Measurements from ENCODE around the gene ATRAID.
"Not testable (repeated sequence)": the region's sequence is repeated elsewhere in the genome, so short reads cannot be mapped to it uniquely, and the experiment has no call there.

ATRAID gene

DNA sequence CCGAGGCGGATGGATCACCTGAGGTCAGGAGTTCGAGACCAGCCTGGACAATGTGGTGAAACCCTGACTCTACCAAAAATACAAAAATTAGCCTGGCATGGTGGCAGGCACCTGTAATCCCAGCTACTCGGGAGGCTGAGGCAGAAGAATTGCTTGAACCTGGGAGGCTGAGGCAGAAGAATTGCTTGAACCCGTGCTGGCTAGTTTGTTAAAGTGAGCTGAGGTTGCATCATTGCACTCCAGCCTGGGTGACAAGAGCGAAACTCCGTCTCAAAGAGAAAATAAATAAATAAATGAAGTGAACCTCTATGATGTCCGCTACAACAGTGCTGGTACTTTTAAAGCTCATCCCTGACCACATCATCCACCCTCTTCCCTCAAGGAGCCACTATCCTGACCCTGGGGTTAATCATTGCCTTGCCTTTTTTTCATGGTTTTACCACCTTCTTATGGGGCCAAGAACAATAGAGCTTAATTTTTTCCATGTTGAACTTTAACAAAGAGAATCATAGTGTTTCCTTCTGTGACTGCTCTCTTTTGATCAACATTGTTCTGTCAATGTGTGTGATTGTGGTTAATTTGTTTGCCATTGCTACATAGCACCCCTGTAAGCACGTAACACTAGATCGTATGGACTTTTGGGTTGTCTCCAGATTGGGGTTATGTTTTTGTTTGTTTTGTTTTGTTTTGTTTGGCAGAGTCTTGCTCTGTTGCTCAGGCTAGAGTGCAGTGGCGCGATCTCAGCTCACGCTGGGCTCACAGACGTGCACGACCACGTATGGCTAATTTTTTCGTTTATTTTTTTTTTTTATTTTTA is 17.1 kb upstream of the ATRAID start:
- DNase-seq, result no peak

DNA sequence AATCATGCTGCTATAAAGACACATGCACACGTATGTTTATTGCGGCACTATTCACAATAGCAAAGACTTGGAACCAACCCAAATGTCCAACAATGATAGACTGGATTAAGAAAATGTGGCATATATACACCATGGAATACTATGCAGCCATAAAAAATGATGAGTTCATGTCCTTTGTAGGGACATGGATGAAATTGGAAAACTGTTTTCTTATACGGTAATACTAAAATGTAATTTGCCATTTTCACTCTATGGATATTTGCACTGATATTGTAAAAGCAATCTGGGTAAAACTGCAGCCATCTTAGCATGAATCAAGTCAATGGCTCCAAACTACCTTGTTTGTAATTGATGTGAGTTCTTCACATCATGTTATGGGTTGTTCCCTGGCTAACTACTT is 16.0 kb upstream of the ATRAID start:
- not testable (repeated sequence) for DNase-seq

DNA sequence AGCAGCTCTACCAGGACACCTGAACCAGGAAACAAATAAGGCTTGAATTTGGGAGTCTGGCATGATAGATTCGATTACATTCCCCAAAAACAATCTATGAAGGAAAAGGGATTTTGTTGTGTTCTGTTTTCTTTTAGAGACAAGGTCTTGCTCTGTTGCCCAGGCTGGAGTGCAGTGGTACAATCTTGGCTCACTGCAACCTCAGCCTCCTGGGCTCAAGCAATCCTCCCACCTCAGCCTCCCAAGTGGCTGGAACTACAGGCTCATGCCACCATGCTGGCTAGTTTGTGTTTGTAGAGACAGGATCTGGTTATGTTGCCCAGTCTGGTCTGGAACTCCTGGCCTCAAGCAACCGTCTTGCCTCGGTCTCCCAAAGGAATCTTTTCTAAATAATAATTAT is 13.8 kb upstream of the ATRAID start:
- DNase-seq, result not testable (repeated sequence)

DNA sequence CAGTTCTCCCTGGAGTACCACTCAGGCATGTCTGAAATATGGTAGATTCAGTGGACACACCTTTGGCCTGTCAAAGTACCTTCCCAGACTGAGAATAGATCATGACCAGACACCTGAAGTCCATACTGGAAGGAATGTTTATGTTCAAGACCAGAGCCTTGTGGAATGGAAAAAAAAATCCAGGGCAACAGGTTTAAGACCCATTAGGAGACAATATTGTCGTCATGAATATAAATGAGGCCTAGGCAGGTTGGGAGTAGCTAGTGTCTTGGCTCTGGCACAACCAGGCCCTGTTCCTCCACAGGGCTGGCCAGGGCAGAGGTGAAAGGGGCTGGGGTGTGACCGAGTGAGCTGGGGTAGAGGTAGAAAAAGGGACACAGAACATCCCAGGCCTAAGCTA is 13.2 kb upstream of the ATRAID start:
- DNase-seq, result no peak

DNA sequence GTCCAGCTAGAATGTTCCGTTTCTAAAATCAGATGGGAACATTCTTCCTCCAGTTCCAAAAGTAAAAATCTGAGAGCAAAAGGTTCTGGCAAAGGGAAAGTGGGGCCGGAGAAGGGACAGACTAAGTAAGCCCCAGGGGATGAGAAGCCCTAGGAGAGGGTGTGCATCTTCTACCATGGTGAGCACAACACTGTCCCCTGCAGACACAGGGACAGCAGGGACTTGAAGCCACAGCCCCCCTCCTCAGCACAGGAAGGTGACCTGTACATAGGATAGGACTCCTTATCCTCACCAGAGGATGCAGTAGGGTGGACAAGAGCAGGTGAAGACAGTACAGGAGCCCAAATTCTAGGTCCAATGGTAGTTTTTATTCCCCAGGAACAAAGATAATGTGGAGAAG is 12.6 kb upstream of the ATRAID start:
- no peak for DNase-seq

DNA sequence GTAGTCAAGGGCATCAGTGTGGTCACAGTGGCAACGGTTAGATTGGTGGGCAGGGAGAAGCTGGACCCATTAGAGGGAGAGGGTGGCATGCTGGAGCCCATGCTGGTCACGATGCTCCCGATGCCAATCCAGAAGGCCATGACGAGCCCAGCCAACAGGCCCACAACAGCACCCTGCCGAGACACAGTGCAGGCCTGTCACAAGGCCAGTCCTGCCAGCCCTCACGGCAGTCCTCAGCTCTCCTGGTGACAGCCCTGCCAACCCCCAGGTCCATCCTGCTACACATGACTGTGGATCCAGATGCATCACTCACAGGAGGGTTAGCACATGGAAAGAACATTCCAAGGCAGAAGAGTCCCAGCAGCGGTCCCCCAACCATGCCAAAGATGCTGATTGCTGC is 10.2 kb upstream of the ATRAID start:
- no peak for DNase-seq

DNA sequence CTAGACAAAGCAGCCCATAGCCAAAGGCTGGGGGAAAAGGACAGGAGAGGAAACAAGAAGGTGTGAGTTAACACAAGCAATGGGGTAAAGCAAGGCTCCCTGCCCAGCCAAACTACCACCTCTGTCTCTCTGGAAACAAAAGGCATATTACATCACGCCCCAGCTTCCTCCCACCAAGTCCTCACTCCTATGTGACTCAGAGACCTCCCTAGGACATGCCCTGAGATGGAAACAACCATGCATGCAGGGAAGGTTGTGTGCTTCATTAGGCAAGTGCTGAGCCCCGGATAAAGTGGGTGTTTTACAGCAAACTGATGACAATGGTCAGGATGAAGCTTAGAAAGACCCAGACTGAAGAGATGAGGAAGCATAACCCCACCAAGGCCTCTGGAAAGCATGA is 9.0 kb upstream of the ATRAID start:
- no peak for DNase-seq

DNA sequence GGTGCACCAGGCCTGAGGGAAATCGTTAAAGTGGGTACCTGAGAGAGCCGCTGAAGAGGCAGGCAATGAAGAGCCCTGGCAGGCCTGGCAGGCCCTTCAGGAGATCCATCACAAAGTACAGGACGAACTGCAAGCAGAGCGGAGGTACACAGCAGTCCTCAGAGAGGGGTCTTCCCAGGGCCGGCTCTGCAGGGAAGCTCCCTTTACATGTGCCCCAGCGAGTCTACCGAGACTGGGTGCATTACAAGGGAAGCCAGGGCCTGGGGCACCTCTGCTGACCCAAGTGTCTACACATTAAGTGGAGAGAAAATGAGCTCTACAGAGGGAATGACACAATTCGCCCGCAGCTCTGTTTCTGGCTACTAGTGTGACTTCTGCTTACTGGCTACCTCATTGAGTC is 8.1 kb upstream of the ATRAID start:
- DNase-seq, result no peak

DNA sequence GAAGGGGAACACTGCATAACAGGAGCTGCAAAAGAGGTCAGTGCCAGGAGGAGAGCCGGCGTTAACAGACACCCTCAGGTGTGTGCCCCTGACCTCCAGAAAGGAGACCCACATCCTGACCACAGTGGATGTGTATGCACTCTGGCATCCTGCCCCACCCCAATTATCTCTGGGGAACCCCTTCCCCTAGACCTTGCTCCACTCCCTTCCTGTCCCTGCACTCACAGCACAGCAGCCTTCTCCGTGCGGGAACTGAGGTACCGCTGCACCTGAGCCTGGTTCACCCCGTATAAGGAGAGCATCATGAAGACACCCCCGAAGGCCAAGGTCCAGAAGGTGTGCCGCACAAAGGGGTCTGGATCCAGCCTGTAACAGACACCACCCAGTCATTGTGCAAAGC is 7.3 kb upstream of the ATRAID start:
- no peak for DNase-seq

DNA sequence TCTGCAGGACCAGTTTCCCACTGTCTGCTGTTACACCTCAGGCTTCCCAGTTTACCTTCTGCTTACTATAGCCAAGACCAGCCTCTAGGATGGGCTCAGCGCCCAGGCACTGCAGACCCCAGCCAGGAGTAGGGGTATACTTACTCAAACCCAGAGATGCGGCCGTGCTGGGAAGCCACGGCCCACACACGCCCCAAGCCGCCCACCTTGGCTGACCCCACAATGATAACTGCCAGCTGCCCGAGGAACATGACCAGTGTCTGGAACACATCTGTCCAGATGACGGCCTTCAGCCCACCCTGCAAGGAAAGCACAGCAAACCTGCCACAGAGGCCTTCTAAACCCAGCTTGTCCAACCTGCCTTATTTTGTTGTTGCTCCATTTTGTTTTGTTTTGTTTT is 6.6 kb upstream of the ATRAID start:
- DNase-seq, result no peak

DNA sequence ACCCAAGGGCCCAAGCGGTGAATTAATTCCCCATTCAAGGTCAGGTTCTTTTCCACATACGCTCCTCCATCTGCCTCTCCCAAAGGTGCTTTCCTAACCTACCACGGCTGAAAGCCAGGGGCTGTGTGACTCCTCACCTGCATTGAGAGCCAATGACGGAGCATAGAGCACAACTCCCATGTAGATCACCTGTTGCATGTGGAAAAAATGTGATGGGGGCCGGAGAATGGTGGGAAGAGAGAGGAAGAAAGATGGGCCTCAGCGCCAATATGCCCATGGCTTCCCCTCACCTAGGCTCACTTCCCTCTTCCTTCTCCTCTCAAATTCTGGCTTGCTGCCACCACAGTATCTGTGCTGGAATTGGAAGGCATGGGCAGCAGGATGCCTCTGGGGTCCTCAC is 5.5 kb upstream of the ATRAID start:
- no peak for DNase-seq

DNA sequence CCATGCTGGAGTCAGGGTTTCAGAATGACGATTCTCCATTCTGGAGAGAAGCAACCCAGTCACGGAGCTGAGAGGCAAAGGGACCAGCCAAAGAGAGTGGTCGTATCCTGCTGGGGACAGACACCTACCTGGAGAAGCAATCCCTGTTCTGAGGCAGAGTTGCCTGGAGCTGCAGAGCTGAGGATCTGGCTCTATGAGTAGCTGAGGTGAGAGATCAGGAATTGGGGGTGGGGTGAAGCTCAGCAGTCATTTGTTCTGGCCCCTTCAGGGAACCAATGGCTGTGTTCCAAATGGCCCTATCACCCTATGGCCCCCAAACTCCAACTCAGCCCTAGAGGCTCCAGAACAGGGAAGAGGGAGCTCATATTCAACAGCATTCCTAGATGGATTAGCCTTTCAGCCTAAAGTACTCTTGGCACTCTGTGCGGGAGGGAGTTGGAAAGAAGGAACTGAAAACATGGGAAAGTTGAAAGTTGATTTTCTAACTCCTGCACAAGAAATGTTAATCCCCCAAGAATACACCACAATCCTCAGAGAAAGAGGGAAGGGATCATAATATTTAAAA is 3.3 kb upstream of the ATRAID start:
- no peak for DNase-seq

DNA sequence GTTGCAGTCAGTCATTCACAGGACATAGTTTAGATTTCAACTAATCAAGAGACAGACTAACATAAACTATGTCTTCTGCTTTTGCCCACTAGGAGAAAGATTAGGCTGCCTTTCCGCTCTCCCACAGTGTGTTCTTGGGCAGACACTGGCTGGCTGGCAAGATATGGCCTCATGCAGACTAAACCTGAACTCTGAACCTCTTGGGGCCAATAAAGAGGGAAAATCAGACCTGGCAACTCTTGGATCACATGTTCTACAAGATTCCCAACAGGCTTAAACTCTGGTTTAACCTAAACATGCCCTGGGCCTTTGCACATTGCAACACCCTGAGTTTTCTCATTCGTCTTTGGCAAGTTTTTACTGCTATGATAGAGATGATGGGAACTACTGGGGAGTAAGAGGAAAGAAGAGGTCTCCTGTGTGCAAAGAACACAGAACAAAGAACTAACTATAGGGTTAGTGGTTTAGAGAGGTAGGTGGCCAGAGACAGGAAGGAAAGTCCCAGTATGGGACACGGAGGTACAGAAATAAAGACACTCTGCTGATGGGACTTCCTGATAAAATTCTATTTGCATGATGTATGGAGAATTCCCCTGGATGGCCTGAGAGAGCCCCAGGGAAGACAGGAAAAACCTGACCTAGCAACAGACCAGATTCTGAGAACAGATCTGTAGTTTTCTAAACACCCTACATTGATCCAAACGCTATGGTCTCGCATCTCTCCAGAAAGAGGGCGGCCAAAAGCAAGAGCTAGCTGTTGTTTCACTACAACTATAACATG is 2.0 kb upstream of the ATRAID start:
- DNase-seq, result no peak

DNA sequence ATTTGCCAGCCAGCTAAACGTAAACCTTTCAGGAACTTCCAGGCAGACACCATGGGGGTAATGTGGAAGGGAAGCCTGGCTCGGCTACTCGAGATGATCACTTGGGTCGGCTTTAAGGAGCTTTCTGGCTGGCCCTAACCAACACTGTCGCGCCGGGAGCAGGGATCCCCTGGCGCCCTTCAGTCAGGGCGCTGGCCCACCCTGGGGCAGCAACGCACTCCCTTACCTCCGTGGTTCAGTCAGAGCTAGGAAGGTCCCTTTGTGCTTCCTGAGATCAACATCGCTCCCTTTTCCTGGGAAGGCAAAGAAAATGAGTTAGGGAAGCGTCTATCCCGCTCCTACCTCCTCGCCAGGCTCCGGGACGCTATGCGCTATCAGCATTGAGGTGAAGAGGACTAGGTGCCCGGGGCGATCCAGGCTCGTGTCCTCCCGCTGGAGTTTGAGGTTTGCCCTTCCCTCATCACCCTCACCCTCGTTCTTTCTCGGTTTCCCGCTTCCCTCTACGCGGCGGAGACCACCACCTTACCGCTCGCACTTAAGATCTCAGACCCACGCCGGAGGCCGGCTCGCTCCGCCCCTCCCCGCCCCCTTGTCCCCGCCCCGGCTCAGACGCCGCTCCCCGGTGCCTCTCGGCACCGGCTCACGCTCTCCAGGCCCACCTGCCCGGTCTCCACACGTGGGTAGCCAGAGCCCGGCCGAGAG is 449 bp upstream of the ATRAID start:
- DNase-seq, result peak; percentile 68

DNA sequence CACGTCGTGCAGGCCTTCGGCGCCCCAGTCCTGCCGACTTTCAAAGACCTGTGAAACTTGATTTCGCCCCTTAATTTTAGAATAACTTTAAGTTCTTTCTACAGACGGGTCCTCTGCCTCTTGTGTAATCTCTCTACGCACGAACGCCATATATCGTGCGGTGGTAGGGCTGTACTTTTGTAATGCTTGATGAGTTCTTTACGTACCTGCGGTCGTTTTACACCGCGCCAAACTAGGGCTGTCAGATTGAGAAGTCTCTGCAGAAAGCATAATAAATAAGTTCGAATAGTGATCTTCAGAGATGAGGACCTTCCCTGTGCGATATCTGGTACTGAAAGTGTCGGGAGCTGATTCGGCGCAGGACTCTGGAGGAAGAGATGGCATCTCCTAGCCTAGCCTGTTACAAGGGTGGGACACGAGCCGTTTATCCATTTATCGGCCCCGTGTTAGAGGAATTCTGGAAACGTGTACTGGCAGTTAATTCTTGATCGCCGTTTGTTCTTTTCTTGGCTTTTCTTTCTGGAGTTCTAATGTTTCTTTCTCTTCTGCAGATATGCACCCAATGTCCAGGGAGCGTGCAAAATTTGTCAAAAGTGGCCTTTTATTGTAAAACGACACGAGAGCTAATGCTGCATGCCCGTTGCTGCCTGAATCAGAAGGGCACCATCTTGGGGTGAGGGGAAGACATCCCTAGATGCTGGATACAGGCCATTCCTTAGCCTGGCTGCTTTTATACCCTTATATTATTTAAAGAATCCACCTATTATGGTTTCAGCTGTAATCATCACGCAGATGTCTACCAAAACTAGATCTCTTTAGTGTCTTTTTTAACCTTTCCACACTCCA is 1.0 kb downstream of the ATRAID start:
- no peak for DNase-seq

DNA sequence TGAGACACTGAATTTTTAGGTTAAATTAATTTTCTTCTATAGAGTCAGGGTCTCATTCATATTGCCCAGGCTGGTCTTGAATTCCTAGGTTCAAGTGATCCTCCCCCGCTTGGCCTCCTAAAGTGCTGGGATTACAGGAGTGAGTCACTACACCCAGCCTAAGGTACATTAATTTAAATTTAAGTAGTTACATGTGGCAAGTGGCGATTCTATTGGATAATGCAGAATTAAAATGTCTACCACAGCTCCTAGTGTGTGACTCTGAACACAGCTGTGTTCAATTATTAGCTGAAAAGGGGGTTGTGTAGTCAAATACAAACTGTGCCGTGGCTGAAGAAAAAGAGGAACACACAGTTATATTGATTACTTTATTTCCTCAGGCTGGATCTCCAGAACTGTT is 3.1 kb downstream of the ATRAID start:
- no peak for DNase-seq

DNA sequence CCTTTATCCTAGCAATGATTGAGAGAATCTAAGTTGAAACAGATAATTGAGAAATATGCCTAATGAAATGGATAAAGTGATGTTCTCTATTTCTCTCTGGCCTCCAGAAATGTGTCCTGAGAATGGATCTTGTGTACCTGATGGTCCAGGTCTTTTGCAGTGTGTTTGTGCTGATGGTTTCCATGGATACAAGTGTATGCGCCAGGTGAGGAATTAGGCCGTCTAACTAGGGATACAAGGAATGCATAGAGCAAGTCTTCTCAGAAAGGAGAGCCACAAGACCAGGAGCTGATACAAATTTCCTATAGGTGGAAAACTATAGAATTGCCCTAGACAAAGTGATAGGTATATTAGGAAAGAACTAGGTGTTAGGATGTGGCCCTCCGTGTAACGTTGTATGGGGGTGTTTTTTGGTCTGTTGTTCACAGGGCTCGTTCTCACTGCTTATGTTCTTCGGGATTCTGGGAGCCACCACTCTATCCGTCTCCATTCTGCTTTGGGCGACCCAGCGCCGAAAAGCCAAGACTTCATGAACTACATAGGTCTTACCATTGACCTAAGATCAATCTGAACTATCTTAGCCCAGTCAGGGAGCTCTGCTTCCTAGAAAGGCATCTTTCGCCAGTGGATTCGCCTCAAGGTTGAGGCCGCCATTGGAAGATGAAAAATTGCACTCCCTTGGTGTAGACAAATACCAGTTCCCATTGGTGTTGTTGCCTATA is 4.7 kb downstream of the ATRAID start:
- DNase-seq, result no peak

DNA sequence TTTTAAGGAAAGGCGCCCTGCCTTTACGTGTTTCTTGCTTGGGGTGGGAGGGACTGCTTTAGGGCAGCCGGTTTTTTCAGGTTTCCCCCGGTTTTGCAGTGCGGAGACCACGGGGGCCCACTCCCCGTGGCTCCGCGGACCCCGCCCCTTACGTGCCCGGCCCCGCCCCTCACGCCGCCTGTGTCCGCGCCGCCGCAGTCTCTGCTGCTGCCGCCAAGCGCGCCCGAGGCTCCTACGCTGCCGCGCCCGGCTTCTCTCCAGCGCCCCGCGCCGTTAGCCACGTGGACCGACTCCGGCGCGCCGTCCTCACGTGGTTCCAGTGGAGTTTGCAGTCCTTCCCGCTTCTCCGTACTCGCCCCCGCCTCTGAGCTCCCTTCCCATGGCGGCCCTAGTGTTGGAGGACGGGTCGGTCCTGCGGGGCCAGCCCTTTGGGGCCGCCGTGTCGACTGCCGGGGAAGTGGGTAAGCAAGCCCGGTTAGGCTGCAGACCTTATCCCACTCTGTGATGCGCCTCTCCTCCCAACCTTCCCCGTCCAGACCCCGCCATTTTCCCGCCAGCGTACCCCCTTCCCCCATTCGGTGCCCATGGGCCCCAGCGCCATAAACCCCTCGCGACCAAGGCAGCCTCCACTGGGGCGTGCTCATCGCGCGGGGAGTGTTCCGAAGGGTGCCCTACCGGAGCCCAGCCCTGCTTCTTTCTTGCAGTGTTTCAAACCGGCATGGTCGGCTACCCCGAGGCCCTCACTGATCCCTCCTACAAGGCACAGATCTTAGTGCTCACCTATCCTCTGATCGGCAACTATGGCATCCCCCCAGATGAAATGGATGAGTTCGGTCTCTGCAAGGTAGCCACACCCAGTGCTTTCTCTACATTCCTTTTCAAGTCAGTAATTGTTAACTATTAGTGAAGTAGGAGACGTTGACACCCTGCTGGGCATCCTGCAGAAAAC is 5.6 kb downstream of the ATRAID start, which contains the start of gene CAD:
Gene CAD (plus strand): TSS at position 197 of the 949 bp plus-strand sequence. CDS start 183 bp downstream, at position 380.
- peak; percentile 84 for DNase-seq

DNA sequence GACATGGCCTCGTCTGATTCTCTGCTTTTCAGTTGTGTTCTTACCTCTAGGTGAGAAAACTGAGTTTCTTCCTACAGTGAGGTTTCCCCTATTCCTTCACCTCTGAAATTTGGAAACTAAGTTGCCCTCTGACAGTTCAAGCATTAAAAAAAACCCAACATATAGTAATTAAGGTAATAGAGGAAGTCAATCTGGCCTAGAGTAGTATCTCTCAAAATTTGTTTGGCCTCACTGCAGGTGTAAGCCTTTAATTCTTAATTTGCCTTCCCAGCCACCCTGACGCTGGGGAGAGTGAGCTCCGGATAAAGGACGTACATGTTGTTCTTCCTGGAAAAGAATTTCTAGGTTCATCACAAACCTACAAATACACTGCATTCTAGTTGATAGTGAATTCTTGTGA is 6.8 kb downstream of the ATRAID start:
- no peak for DNase-seq

DNA sequence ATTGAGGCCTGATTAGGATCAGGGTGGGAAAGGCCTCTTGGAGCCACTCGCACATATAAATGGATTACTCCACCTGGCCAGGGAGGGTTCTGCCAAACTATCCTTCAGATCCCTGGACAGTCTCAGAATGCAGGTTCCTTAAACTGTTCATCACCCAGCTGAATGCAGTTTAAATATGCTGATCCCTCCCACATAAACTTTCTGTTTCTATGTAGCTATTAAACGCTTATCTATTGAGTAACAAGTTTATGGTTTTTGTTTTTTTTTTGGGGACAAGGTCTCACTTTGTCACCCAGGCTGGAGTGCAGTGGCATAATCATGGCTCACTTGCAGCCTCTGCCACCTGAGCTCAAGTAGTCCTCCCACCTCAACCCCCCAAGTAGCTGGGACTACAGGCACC is 7.2 kb downstream of the ATRAID start:
- DNase-seq, result no peak
